Neural cell (in vitro differentiated cells): ENCODE results near the gene BCAP29. TPM values are rescaled to one million over a fixed set of nuclear protein-coding genes. Genes with fewer than 3 reads are reported as not detected.

Source experiments
- H2AFZ ChIP-seq: fragments of 200-600, 300-800 bp; sonication (generic), shearing (Covaris generic); 2 replicates; pipeline ENCODE4 v1.6.0; 2014; ENCODE audit warnings: low read depth, mild to moderate bottlenecking, antibody characterized with exemption, low read length, moderate library complexity
- H3F3A ChIP-seq: fragments of 200-600 bp; shearing (Covaris generic); 2 replicates; pipeline ENCODE4 v1.6.1; 2016; ENCODE audit warnings: mild to moderate bottlenecking, moderate library complexity, mixed read lengths, antibody characterized with exemption, low read length; ENCODE audit not compliant: insufficient read depth, poor library complexity, severe bottlenecking
- H3K27ac ChIP-seq: fragments of 200-600, 300-800 bp; sonication (generic), shearing (Covaris generic); 2 replicates; pipeline ENCODE4 v1.5.1; 2014; ENCODE audit warnings: mild to moderate bottlenecking, low read length, moderate library complexity
- H3K27me3 ChIP-seq: fragments of 300-800, 200-600 bp; sonication (generic), shearing (Covaris generic); 2 replicates; pipeline ENCODE4 v1.6.0; 2014; ENCODE audit warnings: mild to moderate bottlenecking, low read depth, low read length, moderate library complexity; ENCODE audit not compliant: insufficient read depth
- H3K36me3 ChIP-seq: fragments of 300-800, 200-600 bp; sonication (generic), shearing (Covaris generic); 2 replicates; pipeline ENCODE4 v1.5.1; 2014; ENCODE audit warnings: mild to moderate bottlenecking, antibody characterized with exemption, low read length, moderate library complexity; ENCODE audit not compliant: insufficient read depth
- H3K4me2 ChIP-seq: fragments of 300-800, 200-600 bp; sonication (generic), shearing (Covaris generic); 2 replicates; pipeline ENCODE4 v1.6.0; 2014; ENCODE audit warnings: mild to moderate bottlenecking, low read length
- H3K4me3 ChIP-seq: fragments of 300-800, 200-600 bp; sonication (generic), shearing (Covaris generic); 2 replicates; pipeline ENCODE4 v1.5.1; 2014; ENCODE audit warnings: mild to moderate bottlenecking, low read length, moderate library complexity
- H3K79me2 ChIP-seq: fragments of 200-600 bp; shearing (Covaris generic); replicated peaks from 2 replicates; pipeline ENCODE4 v1.6.0; 2014; ENCODE audit warnings: mild to moderate bottlenecking, low read length, moderate library complexity; ENCODE audit not compliant: insufficient read depth
- H3K9ac ChIP-seq: fragments of 300-800, 200-600 bp; sonication (generic), shearing (Covaris generic); 2 replicates; pipeline ENCODE4 v1.6.1; 2016; ENCODE audit warnings: mild to moderate bottlenecking, low read length, mixed read lengths
- H3K9me2 ChIP-seq: fragments of 200-600 bp; shearing (Covaris generic); 2 replicates; pipeline ENCODE4 v1.6.1; 2016; ENCODE audit warnings: mild to moderate bottlenecking, low read length, mixed read lengths; ENCODE audit not compliant: insufficient read depth
- H3K9me3 ChIP-seq: fragments of 200-600, 300-800 bp; sonication (generic), shearing (Covaris generic); 2 replicates; pipeline ENCODE4 v1.6.1; 2016; ENCODE audit warnings: mild to moderate bottlenecking, mixed run types, low read length, moderate library complexity, mixed read lengths
- H4K20me1 ChIP-seq: fragments of 200-600 bp; shearing (Covaris generic); 2 replicates; pipeline ENCODE4 v1.6.1; 2016; ENCODE audit warnings: mild to moderate bottlenecking, mixed run types; ENCODE audit not compliant: insufficient read depth
- EP300 ChIP-seq: fragments of 450-650 bp; conservative IDR thresholded peaks from 2 replicates; pipeline ENCODE4 v1.6.1; 2014; ENCODE audit warnings: antibody characterized with exemption, mild to moderate bottlenecking, moderate library complexity; ENCODE audit not compliant: poor library complexity, severe bottlenecking
- EZH2 ChIP-seq: fragments of 200-600, 300-800 bp; shearing (Covaris generic), sonication (generic); IDR thresholded peaks from 2 replicates; pipeline ENCODE4 v1.6.1; 2014; ENCODE audit warnings: antibody characterized with exemption, low read length, borderline replicate concordance, mild to moderate bottlenecking; ENCODE audit not compliant: insufficient read depth, poor library complexity, severe bottlenecking
- MXI1 ChIP-seq: fragments of 450-650 bp; conservative IDR thresholded peaks from 2 replicates; pipeline ENCODE4 v1.6.1; 2014; ENCODE audit warnings: antibody characterized with exemption, mild to moderate bottlenecking; ENCODE audit not compliant: poor library complexity, severe bottlenecking
- POLR2AphosphoS5 ChIP-seq: IDR thresholded peaks from 2 replicates; pipeline ENCODE4 v1.6.1; 2012
- RAD21 ChIP-seq: fragments of 450-650 bp; conservative IDR thresholded peaks from 2 replicates; pipeline ENCODE4 v1.6.1; 2014; ENCODE audit warnings: antibody characterized with exemption, mild to moderate bottlenecking, moderate library complexity
- SMC3 ChIP-seq: fragments of 450-650 bp; conservative IDR thresholded peaks from 2 replicates; pipeline ENCODE4 v1.6.1; 2014; ENCODE audit warnings: antibody characterized with exemption, mild to moderate bottlenecking, moderate library complexity; ENCODE audit not compliant: poor library complexity
- TAF1 ChIP-seq: IDR thresholded peaks from 2 replicates; pipeline ENCODE4 v1.6.1; 2012; ENCODE audit warnings: low read depth
- polyA plus RNA-seq: library from polyadenylated mRNA; depleted of rRNA; stranded (reverse); fragments of >200 nt; gene quantifications from 2 replicates; pipeline ENCODE4 v1.2.3, GENCODE V29; 2014
- TF ChIP-seq, protein P1 (sequence below): IDR thresholded peaks from 2 replicates; pipeline ENCODE4 v1.6.1; 2012; ENCODE audit warnings: borderline replicate concordance

BCAP29 gene
- polyA plus RNA-seq, 1 donor from 2014 or later: 51.5 TPM

DNA sequence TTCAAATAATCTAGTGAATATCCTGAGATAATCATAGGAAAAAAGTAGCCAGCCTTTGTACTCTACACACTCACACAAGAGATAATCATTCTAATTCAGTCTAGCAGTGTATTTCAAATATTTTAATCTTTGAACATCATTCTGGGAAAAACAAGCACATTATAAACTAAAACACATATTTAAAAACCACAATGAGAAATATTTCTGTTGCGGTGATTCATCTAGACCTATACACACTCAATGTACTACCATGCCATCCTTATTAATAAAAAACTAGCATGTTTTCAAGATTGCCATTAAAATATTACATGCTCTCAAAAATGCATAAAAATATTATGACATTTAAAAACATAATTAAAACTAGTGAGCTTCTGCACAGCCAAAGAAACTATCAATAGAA is 28.1 kb upstream of the BCAP29 start:
- Histone ChIP-seq H3F3A (no peaks in the 10 kb centered on the region), H3K27ac (no peak overlapping the region), H3K27me3 (no peaks in the 10 kb centered on the region), H3K79me2 (no peaks in the 10 kb centered on the region), H4K20me1 (no peaks in the 10 kb centered on the region), H3K9me2 (no peaks in the 10 kb centered on the region), H3K4me2 (no peak overlapping the region), H3K4me3 (no peak overlapping the region), H3K9me3 (no peaks in the 10 kb centered on the region), H2AFZ (no peak overlapping the region), H3K36me3 (no peaks in the 10 kb centered on the region), H3K9ac (no peak overlapping the region)
- TF ChIP-seq TAF1: no peak
- no peak for TF ChIP-seq EP300
- TF ChIP-seq MXI1: no peak
- TF ChIP-seq EZH2: no peak
- no peak for TF ChIP-seq POLR2AphosphoS5
- TF ChIP-seq, protein P1, sequence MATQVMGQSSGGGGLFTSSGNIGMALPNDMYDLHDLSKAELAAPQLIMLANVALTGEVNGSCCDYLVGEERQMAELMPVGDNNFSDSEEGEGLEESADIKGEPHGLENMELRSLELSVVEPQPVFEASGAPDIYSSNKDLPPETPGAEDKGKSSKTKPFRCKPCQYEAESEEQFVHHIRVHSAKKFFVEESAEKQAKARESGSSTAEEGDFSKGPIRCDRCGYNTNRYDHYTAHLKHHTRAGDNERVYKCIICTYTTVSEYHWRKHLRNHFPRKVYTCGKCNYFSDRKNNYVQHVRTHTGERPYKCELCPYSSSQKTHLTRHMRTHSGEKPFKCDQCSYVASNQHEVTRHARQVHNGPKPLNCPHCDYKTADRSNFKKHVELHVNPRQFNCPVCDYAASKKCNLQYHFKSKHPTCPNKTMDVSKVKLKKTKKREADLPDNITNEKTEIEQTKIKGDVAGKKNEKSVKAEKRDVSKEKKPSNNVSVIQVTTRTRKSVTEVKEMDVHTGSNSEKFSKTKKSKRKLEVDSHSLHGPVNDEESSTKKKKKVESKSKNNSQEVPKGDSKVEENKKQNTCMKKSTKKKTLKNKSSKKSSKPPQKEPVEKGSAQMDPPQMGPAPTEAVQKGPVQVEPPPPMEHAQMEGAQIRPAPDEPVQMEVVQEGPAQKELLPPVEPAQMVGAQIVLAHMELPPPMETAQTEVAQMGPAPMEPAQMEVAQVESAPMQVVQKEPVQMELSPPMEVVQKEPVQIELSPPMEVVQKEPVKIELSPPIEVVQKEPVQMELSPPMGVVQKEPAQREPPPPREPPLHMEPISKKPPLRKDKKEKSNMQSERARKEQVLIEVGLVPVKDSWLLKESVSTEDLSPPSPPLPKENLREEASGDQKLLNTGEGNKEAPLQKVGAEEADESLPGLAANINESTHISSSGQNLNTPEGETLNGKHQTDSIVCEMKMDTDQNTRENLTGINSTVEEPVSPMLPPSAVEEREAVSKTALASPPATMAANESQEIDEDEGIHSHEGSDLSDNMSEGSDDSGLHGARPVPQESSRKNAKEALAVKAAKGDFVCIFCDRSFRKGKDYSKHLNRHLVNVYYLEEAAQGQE: no peak

DNA sequence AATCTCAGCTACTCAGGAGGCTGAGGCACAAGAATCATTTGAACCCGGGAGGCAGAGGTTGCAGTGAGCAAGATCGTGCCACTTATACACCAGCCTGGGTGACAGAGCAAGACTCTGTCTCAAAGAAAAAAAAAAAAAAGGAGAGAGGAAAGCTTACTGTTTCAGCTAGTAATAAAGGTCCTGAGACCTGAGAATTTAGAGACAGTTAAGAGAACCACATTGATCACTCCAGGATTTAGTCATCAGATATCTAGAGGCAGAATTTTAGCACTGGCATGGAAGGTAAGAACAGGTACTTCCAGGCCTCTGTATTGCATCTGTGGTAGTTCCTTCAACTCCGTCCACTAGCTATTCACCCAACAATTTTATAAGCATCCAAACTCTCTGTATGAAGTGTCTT is 24.2 kb upstream of the BCAP29 start:
- Histone ChIP-seq H3K27me3 (no peaks in the 10 kb centered on the region), H3K9me3 (no peaks in the 10 kb centered on the region), H3K27ac (no peak overlapping the region), H3K79me2 (peaks cover 2% of the 10 kb centered on the region), H3K4me2 (no peak overlapping the region), H4K20me1 (no peaks in the 10 kb centered on the region), H3K9ac (no peak overlapping the region), H3K36me3 (peaks cover 4% of the 10 kb centered on the region), H3F3A (no peaks in the 10 kb centered on the region), H3K4me3 (no peak overlapping the region), H3K9me2 (no peaks in the 10 kb centered on the region), H2AFZ (no peak overlapping the region)
- TF ChIP-seq EZH2 (no peak), MXI1 (no peak), SMC3 (no peak)

DNA sequence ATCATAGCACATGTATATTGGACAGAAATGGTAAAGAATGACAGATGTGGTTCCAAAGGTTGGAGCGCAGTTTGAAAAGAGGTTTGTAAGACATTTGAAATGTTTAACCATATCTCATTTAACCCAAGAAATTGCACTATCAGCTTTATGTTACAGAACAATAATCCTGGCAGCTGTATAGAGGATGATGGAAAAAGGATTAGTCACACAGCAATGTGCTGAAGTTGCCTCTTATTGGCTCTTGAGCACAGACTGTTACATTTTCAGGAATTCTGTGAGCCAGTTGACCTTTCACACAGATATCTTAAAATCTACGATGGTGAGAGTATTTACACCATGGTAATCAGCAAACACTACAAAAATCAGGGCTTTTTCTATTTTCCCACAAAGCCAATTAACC is 20.2 kb upstream of the BCAP29 start:
- no peak for TF ChIP-seq RAD21
- TF ChIP-seq MXI1: no peak
- TF ChIP-seq EZH2: no peak
- no peak for TF ChIP-seq EP300
- no peak for TF ChIP-seq SMC3
- H3K4me2 ChIP-seq: no peak overlapping the region

More for the DNA sequence above, 20.2 kb upstream of the BCAP29 start:
- Histone ChIP-seq H3F3A (no peaks in the 10 kb centered on the region), H2AFZ (no peak overlapping the region), H3K27ac (no peak overlapping the region), H4K20me1 (no peaks in the 10 kb centered on the region), H3K4me3 (no peak overlapping the region), H3K9me3 (no peaks in the 10 kb centered on the region), H3K9me2 (no peaks in the 10 kb centered on the region), H3K27me3 (no peaks in the 10 kb centered on the region), H3K36me3 (peaks cover 4% of the 10 kb centered on the region), H3K9ac (no peak overlapping the region), H3K79me2 (peaks cover 26% of the 10 kb centered on the region)
